Caki2 (cell line): ENCODE results near the gene BRI3BP. TPM values are rescaled to one million over a fixed set of nuclear protein-coding genes. Genes with fewer than 3 reads are reported as not detected.

Experiments
- DNase-seq: peaks from one replicate; pipeline ENCODE4 v3.0.0-alpha.2; 2015; ENCODE audit warnings: low read depth
- in situ Hi-C: cut with HindIII; loops from 2 replicates; pipeline ENCODE4 v1.10.0; 2016; ENCODE audit warnings: low sequenced_read_pairs, low pct_unique_long_range_greater_than_20kb, mixed read lengths
- total RNA-seq: library from RNA; depleted of rRNA; stranded (reverse); fragments of >200 nt; shearing (Covaris generic); gene quantifications from 2 replicates; pipeline ENCODE4 v1.2.3, GENCODE V29; 2014; ENCODE audit warnings: low replicate concordance; rRNA removed

BRI3BP gene
- total RNA-seq, 1 experiment from 2014 or later = 12.6 TPM

GRCh38 chr12:125079648-125080645 is 86.5 kb downstream of the BRI3BP start:
- DNase-seq = no peak
- in situ Hi-C loops = no loop called here

Other genes with a start within 250 kb of the BRI3BP start
- 83.6 and 119 TPM in 2 replicates for gene SCARB1, start 129.8 kb upstream of the BRI3BP start, total RNA-seq
- gene UBC, start 79.0 kb upstream of the BRI3BP start, total RNA-seq = 1,534 and 1,708 TPM in 2 replicates
- gene DHX37, start 4.5 kb upstream of the BRI3BP start, total RNA-seq = 34.0 and 38.3 TPM in 2 replicates
- gene AACS, start 71.8 kb downstream of the BRI3BP start, total RNA-seq = 6.4 and 13.8 TPM in 2 replicates
- 0.78 and 2.1 TPM in 2 replicates for gene TMEM132B, start 192.7 kb downstream of the BRI3BP start, total RNA-seq